ENCODE results near the gene RANBP3.
A peak's percentile ranks its signal among the peaks of the same experiment; 100 is the strongest.

The RANBP3 gene

GRCh38 chr19:5895409-5895808 lies 82.5 kb downstream of the RANBP3 start:
- DNase-seq (ENCODE audit: low spot score) = no peak
- in situ Hi-C loops (cut with MboI; ENCODE audit: low pct_unique_long_range_greater_than_20kb, low sequenced_read_pairs, unreplicated experiment) = no loop called here
- no peak for TF ChIP-seq CTCF (IDR thresholded peaks at IDR 0.05; ENCODE audit: extremely low read depth, insufficient read depth, missing control alignments)

GRCh38 chr19:5894704-5895349 lies 83.1 kb downstream of the RANBP3 start:
- in situ Hi-C loops (cut with MboI; ENCODE audit: low pct_unique_long_range_greater_than_20kb, low sequenced_read_pairs, unreplicated experiment) = no loop called here
- no peak for TF ChIP-seq CTCF (IDR thresholded peaks at IDR 0.05; ENCODE audit: extremely low read depth, insufficient read depth, missing control alignments)
- no peak for DNase-seq (ENCODE audit: low spot score)

GRCh38 chr19:5893907-5894703 lies 83.8 kb downstream of the RANBP3 start:
- in situ Hi-C loops (cut with MboI; ENCODE audit: low pct_unique_long_range_greater_than_20kb, low sequenced_read_pairs, unreplicated experiment) = no loop called here
- TF ChIP-seq CTCF (IDR thresholded peaks at IDR 0.05; ENCODE audit: extremely low read depth, insufficient read depth, missing control alignments) = no peak
- DNase-seq (ENCODE audit: low spot score) = no peak

- no peak for TF ChIP-seq CTCF (IDR thresholded peaks at IDR 0.05; ENCODE audit: extremely low read depth, insufficient read depth, missing control alignments)
- DNase-seq (ENCODE audit: low spot score) = no peak
- in situ Hi-C loops (cut with MboI; ENCODE audit: low pct_unique_long_range_greater_than_20kb, low sequenced_read_pairs, unreplicated experiment) = no loop called here
These were observed 84.5 kb downstream of the RANBP3 start for GRCh38 chr19:5893296-5893903.

GRCh38 chr19:5892772-5893275 lies 85.1 kb downstream of the RANBP3 start:
- TF ChIP-seq CTCF (IDR thresholded peaks at IDR 0.05; ENCODE audit: extremely low read depth, insufficient read depth, missing control alignments) = no peak
- DNase-seq (ENCODE audit: low spot score) = no peak
- in situ Hi-C loops (cut with MboI; ENCODE audit: low pct_unique_long_range_greater_than_20kb, low sequenced_read_pairs, unreplicated experiment) = no loop called here

GRCh38 chr19:5891938-5892771 lies 85.8 kb downstream of the RANBP3 start:
- TF ChIP-seq CTCF (IDR thresholded peaks at IDR 0.05; ENCODE audit: extremely low read depth, insufficient read depth, missing control alignments) = peak; percentile 62
- DNase-seq (ENCODE audit: low spot score) = peak; percentile 64
- in situ Hi-C loops (cut with MboI; ENCODE audit: low pct_unique_long_range_greater_than_20kb, low sequenced_read_pairs, unreplicated experiment) = no loop called here

Measured in GM13977 (cell line).